SK-N-SH (cell line): ENCODE measurements around the gene RAB6B. TPM values are rescaled to one million over a fixed set of nuclear protein-coding genes. Genes with fewer than 3 reads are reported as not detected.

ENCODE experiments used
- CTCF ChIA-PET: fragments of 300-600, 350-600 bp; formaldehyde crosslinking; extraction: SDS; loops from one replicate; lab custom pipeline; 2021; lab: Yijun Ruan, JAX
- POLR2A ChIA-PET: fragments of 350-600 bp; sonication (Branson Sonifier 250); formaldehyde crosslinking; extraction: SDS; loops from one replicate; lab custom pipeline; 2020; ENCODE audit warnings: antibody characterized with exemption, inconsistent platforms; lab: Yijun Ruan, JAX
- DNase-seq: peaks from one replicate; pipeline ENCODE4 v3.0.0; 2012
- H2AFZ ChIP-seq: fragments of 200-600 bp; sonication (generic); 2 replicates; pipeline ENCODE4 v1.8.1; 2016; ENCODE audit warnings: antibody characterized with exemption, mild to moderate bottlenecking, low read depth
- H3F3A ChIP-seq: fragments of 200-600 bp; sonication (generic); replicated peaks from 2 replicates; pipeline ENCODE3; 2016; ENCODE audit warnings: antibody characterized with exemption, mild to moderate bottlenecking; ENCODE audit not compliant: insufficient read depth
- H3K27ac ChIP-seq, 2 experiments: fragments of 200-500 bp in 1 of 2; fragments of 200-600 bp in 1 of 2; sonication (Bioruptor generic) in 1 of 2; sonication (generic), shearing (Covaris generic) in 1 of 2; 2 replicates each; pipeline versions ENCODE4 v1.5.1 to v1.6.1; 2014 to 2016; ENCODE audit warnings: low read depth in 2 of 2, inconsistent platforms in 1 of 2, low read length in 1 of 2, mild to moderate bottlenecking in 1 of 2, mixed read lengths in 1 of 2
- H3K27me3 ChIP-seq: fragments of 200-600 bp; sonication (generic), shearing (Covaris generic); 2 replicates; pipeline ENCODE4 v1.6.1; 2016; ENCODE audit warnings: mixed run types; ENCODE audit not compliant: insufficient read depth
- H3K36me3 ChIP-seq, 2 experiments: fragments of 200-500 bp in 1 of 2; fragments of 200-600 bp in 1 of 2; sonication (Bioruptor generic) in 1 of 2; sonication (generic) in 1 of 2; replicated peaks in 1 of 2; 2 replicates each; pipeline versions ENCODE3 to v1.5.1; 2014 to 2016; ENCODE audit warnings: low read length in 1 of 2, mild to moderate bottlenecking in 1 of 2; ENCODE audit not compliant: insufficient read depth in 2 of 2, control insufficient read depth in 1 of 2
- H3K4me1 ChIP-seq, 2 experiments: fragments of 200-500 bp in 1 of 2; fragments of 200-600 bp in 1 of 2; sonication (Bioruptor generic) in 1 of 2; sonication (generic), shearing (Covaris generic) in 1 of 2; 2 replicates each; pipeline versions ENCODE4 v1.5.1 to v1.6.1; 2014 to 2016; ENCODE audit warnings: low read depth in 1 of 2, low read length in 1 of 2, mixed run types in 1 of 2; ENCODE audit not compliant: insufficient read depth in 2 of 2, control insufficient read depth in 1 of 2
- H3K4me2 ChIP-seq: fragments of 200-600 bp; sonication (generic), shearing (Covaris generic); 2 replicates; pipeline ENCODE4 v1.6.1; 2017; ENCODE audit warnings: mixed run types
- H3K4me3 ChIP-seq, 2 experiments: fragments of 200-500 bp in 1 of 2; fragments of 200-600 bp in 1 of 2; sonication (Bioruptor generic) in 1 of 2; sonication (generic), shearing (Covaris generic) in 1 of 2; 2 replicates each; pipeline versions ENCODE4 v1.5.1 to v1.8.1; 2014 to 2016; ENCODE audit warnings: low read depth in 2 of 2, inconsistent platforms in 1 of 2, low read length in 1 of 2, mild to moderate bottlenecking in 1 of 2, mixed read lengths in 1 of 2, moderate library complexity in 1 of 2
- H3K79me2 ChIP-seq: fragments of 200-600 bp; sonication (generic); 2 replicates; pipeline ENCODE4 v1.8.1; 2017; ENCODE audit warnings: mild to moderate bottlenecking; ENCODE audit not compliant: insufficient read depth
- H3K9ac ChIP-seq: fragments of 200-600 bp; sonication (generic); 2 replicates; pipeline ENCODE4 v1.6.1; 2017; ENCODE audit warnings: mixed run types
- H3K9me2 ChIP-seq: fragments of 200-600 bp; sonication (generic); 2 replicates; pipeline ENCODE4 v1.6.1; 2017; ENCODE audit warnings: mixed run types
- H3K9me3 ChIP-seq: fragments of 200-600 bp; sonication (generic); 2 replicates; pipeline ENCODE4 v1.6.1; 2017; ENCODE audit warnings: mixed run types, mild to moderate bottlenecking, moderate library complexity
- H4K20me1 ChIP-seq: fragments of 200-600 bp; sonication (generic); 2 replicates; pipeline ENCODE4 v1.6.1; 2017; ENCODE audit warnings: mild to moderate bottlenecking, mixed run types; ENCODE audit not compliant: insufficient read depth
- CTCF ChIP-seq: fragments of 200-600 bp; sonication (generic); IDR thresholded peaks from 2 replicates; pipeline ENCODE4 v1.6.1; 2017; ENCODE audit warnings: antibody characterized with exemption, mild to moderate bottlenecking, moderate library complexity
- EP300 ChIP-seq, 2 experiments: IDR thresholded peaks; 2 replicates each; pipeline versions ENCODE4 v1.4.0 to v1.6.1; 2012; ENCODE audit warnings: borderline replicate concordance in 1 of 2, low read depth in 1 of 2, low read length in 1 of 2
- FOXJ3 ChIP-seq: sonication (generic); formaldehyde crosslinking; IDR thresholded peaks from 2 replicates; pipeline ENCODE4 v1.5.1; 2020; ENCODE audit warnings: mild to moderate bottlenecking, missing genetic modification reagents
- FOXM1 ChIP-seq: IDR thresholded peaks from 2 replicates; pipeline ENCODE4 v1.4.0; 2012; ENCODE audit warnings: low read depth, mild to moderate bottlenecking
- GATA2 ChIP-seq: sonication (generic); formaldehyde crosslinking; IDR thresholded peaks from 2 replicates; pipeline ENCODE4 v1.5.0; 2020; ENCODE audit warnings: mild to moderate bottlenecking, missing genetic modification reagents
- JUND ChIP-seq: IDR thresholded peaks from 2 replicates; pipeline ENCODE4 v1.4.0; 2012
- MEF2A ChIP-seq: IDR thresholded peaks from 2 replicates; pipeline ENCODE4 v1.4.0; 2012; ENCODE audit warnings: low read depth, borderline replicate concordance
- MXI1 ChIP-seq: IDR thresholded peaks from 2 replicates; pipeline ENCODE4 v1.6.1; 2012; ENCODE audit warnings: mild to moderate bottlenecking, low read depth, low read length, improper control_type of control experiment
- NFIC ChIP-seq: IDR thresholded peaks from 2 replicates; pipeline ENCODE4 v1.4.0; 2012; ENCODE audit warnings: borderline replicate concordance
- POLR2AphosphoS5 ChIP-seq: IDR thresholded peaks from 2 replicates; pipeline ENCODE4 v1.6.1; 2012; ENCODE audit warnings: low read depth, low read length
- RCOR1 ChIP-seq: fragments of 150-350 bp; IDR thresholded peaks from 2 replicates; pipeline ENCODE4 v1.6.1; 2017; ENCODE audit warnings: antibody characterized with exemption, low read length
- RFX5 ChIP-seq: IDR thresholded peaks from 2 replicates; pipeline ENCODE4 v1.6.1; 2012; ENCODE audit warnings: mild to moderate bottlenecking, improper control_type of control experiment, low read length
- SIN3A ChIP-seq: IDR thresholded peaks from 2 replicates; pipeline ENCODE4 v1.6.1; 2012; ENCODE audit warnings: low read depth, mild to moderate bottlenecking, low read length, moderate library complexity, borderline replicate concordance
- SMC3 ChIP-seq: IDR thresholded peaks from 2 replicates; pipeline ENCODE4 v1.6.1; 2012; ENCODE audit warnings: low read depth, low read length, improper control_type of control experiment
- TAF1 ChIP-seq: IDR thresholded peaks from 2 replicates; pipeline ENCODE4 v1.6.1; 2012; ENCODE audit warnings: low read depth, mild to moderate bottlenecking, low read length, moderate library complexity, borderline replicate concordance
- WGBS: methylation state at CpG from one replicate; pipeline ENCODE4 v1.1.6; 2017; ENCODE audit warnings: low lambda C conversion rate; 5-methylcytosine and 5-hydroxymethylcytosine counted together
- polyA plus RNA-seq, 3 experiments: library from polyadenylated mRNA; depleted of rRNA; stranded (reverse); fragments of >200 nt; gene quantifications; 2 replicates each; pipeline ENCODE4 v1.2.3, GENCODE V29; 2012

RAB6B gene
- polyA plus RNA-seq, 1 of the 3 experiments (the other 2 are of a cell fraction), result 9.3 TPM

- no peak overlapping the region for H3K9ac ChIP-seq
- 87% methylated on average over 6 of the region's 6 CpGs for WGBS
- H3K27ac ChIP-seq, result no peak overlapping the region
- no peak overlapping the region for H3K4me3 ChIP-seq
- no peak overlapping the region for H3K4me2 ChIP-seq
- DNase-seq, result no peak
- no peaks in the 10 kb centered on the region for H4K20me1 ChIP-seq
- TF ChIP-seq RFX5 (no peak), SMC3 (no peak), MEF2A (no peak), SIN3A (no peak), NFIC (no peak), JUND (no peak), CTCF (no peak), TAF1 (no peak), MXI1 (no peak), GATA2 (CRISPR knock-in tag) (no peak), FOXM1 (no peak)
- no peaks in the 10 kb centered on the region for H3K79me2 ChIP-seq
- ChIA-PET CTCF (interaction anchor here (1.8 to 2.2 kb wide), 3 partner anchors 35 to 319 kb away, joined by 4 to 9 read pairs (median 4); no protein-coding TSS in a partner anchor), POLR2A (no interaction called here)
- no peaks in the 10 kb centered on the region for H3F3A ChIP-seq
- no peaks in the 10 kb centered on the region for H3K9me2 ChIP-seq
- no peaks in the 10 kb centered on the region for H3K9me3 ChIP-seq
- no peak overlapping the region for H2AFZ ChIP-seq
- H3K4me1 ChIP-seq, result peaks cover 0 to 19% of the 10 kb centered on the region in 2 experiments; a peak in 1 of 4 replicates
- no peaks in the 10 kb centered on the region for H3K36me3 ChIP-seq
- peaks cover 10% of the 10 kb centered on the region; the same call in 1 of the 2 replicates for H3K27me3 ChIP-seq
Observed at GRCh38 chr3:133892541-133893231, 3.0 kb downstream of the RAB6B start.

GRCh38 chr3:133891662-133892378, 3.9 kb downstream of the RAB6B start:
- Histone ChIP-seq H3K4me3 (no peak overlapping the region), H3K4me2 (no peak overlapping the region), H3K27ac (no peak overlapping the region), H3K9ac (no peak overlapping the region), H4K20me1 (no peaks in the 10 kb centered on the region), H2AFZ (no peak overlapping the region), H3K27me3 (peaks cover 10% of the 10 kb centered on the region; the same call in 1 of the 2 replicates), H3K79me2 (no peaks in the 10 kb centered on the region), H3K9me2 (no peaks in the 10 kb centered on the region), H3K9me3 (no peaks in the 10 kb centered on the region)
- WGBS, result 84% methylated on average over 9 of the region's 11 CpGs
- POLR2A ChIA-PET, result no interaction called here
- DNase-seq, result no peak
- TF ChIP-seq MEF2A, result no peak
- no peak for TF ChIP-seq POLR2AphosphoS5
- TF ChIP-seq FOXJ3 (CRISPR knock-in tag), result no peak
- no peak for TF ChIP-seq RCOR1
- TF ChIP-seq EP300 (IDR thresholded peaks at IDR 0.05; ENCODE audit: borderline replicate concordance in 1 of 2, low read depth in 1 of 2, low read length in 1 of 2), result no peak
- TF ChIP-seq, all 33 proteins: peak for 0
- H3F3A ChIP-seq, result no peaks in the 10 kb centered on the region
- no peaks in the 10 kb centered on the region for H3K36me3 ChIP-seq
- CTCF ChIA-PET, result interaction anchor here (1.2 to 2.0 kb wide), 3 partner anchors 12 to 321 kb away, joined by 3 to 4 read pairs (median 4); no protein-coding TSS in a partner anchor
- H3K4me1 ChIP-seq, result peaks cover 0 to 19% of the 10 kb centered on the region in 2 experiments; a peak in 1 of 4 replicates
